K562 (cell line): ENCODE results near the gene CASKIN2. TPM values are rescaled to one million over a fixed set of nuclear protein-coding genes. Genes with fewer than 3 reads are reported as not detected.
"Not testable (repeated sequence)": the region's sequence is repeated elsewhere in the genome, so short reads cannot be mapped to it uniquely, and the experiment has no call there.

Source experiments
- ATAC-seq: fragments of 200-7000 bp; cut with Tn5 transposase; 3 replicates; pipeline ENCODE4 v1.9.1; 2020; ENCODE audit warnings: moderate library complexity
- BruUV-seq: library from RNA; stranded (reverse); fragments of 400-500 nt; replicated peaks from 2 replicates; lab custom pipeline; 2021; lab: Mats Ljungman, UMichigan
- CTCF ChIA-PET: fragments of 300-600 bp; formaldehyde crosslinking; extraction: SDS; loops from one replicate; lab custom pipeline; 2021; ENCODE audit warnings: low intra/inter-chr PET ratio; lab: Yijun Ruan, JAX
- POLR2A ChIA-PET: fragments of 300-600, 350-650 bp; sonication (Branson Sonifier 250); formaldehyde crosslinking; extraction: SDS; loops from one replicate; lab custom pipeline; 2021; ENCODE audit warnings: antibody characterized with exemption, inconsistent platforms; lab: Yijun Ruan, JAX
- DNase-seq, 4 experiments: peaks; one replicate each; pipeline versions ENCODE4 v3.0.0 to v3.0.0-alpha.2; 2011 to 2018; ENCODE audit warnings: low spot score in 3 of 4, mixed read lengths in 3 of 4; ENCODE audit errors: extremely low read depth in 1 of 4
- FAIRE-seq: peaks from 2 replicates; lab custom pipeline; 2011; peaks lifted over from hg19 to GRCh38; lab: Jason Lieb, UNC
- H2AFZ ChIP-seq: 2 replicates; pipeline ENCODE4 v1.6.0; 2011; ENCODE audit warnings: low read depth, low read length, control low read depth, inconsistent platforms
- H3K27ac ChIP-seq: fragments of 200-600 bp; 3 replicates; pipeline ENCODE4 v1.8.0; 2011; ENCODE audit warnings: low read depth, mild to moderate bottlenecking, control low read depth, inconsistent platforms, low read length, moderate library complexity, mixed read lengths; ENCODE audit errors: extremely low read depth
- H3K27me3 ChIP-seq, 2 experiments: fragments of 300-600 bp in 1 of 2; 2 replicates in 1 of 2; 3 replicates in 1 of 2; pipeline versions ENCODE4 v1.6.0 to v1.8.0; 2011; ENCODE audit warnings: inconsistent platforms in 2 of 2, low read length in 2 of 2, mild to moderate bottlenecking in 1 of 2, mixed read lengths in 1 of 2, moderate library complexity in 1 of 2; ENCODE audit not compliant: control insufficient read depth in 2 of 2, insufficient read depth in 2 of 2
- H3K36me3 ChIP-seq: fragments of 300-600 bp; 3 replicates; pipeline ENCODE4 v1.8.0; 2011; ENCODE audit warnings: mild to moderate bottlenecking, low read length, inconsistent platforms; ENCODE audit not compliant: control insufficient read depth, insufficient read depth
- H3K4me1 ChIP-seq, 2 experiments: fragments of 200-600 bp in 1 of 2; replicated peaks in 1 of 2; 2 replicates in 1 of 2; 3 replicates in 1 of 2; pipeline versions ENCODE4 v1.5.1 to v1.8.0; 2011; ENCODE audit warnings: inconsistent platforms in 2 of 2, low read length in 2 of 2, mild to moderate bottlenecking in 1 of 2, mixed read lengths in 1 of 2, moderate library complexity in 1 of 2; ENCODE audit not compliant: control insufficient read depth in 2 of 2, insufficient read depth in 2 of 2
- H3K4me2 ChIP-seq: 2 replicates; pipeline ENCODE4 v1.6.1; 2011; ENCODE audit warnings: low read length, control low read depth, inconsistent platforms, mixed read lengths; ENCODE audit not compliant: insufficient read depth
- H3K4me3 ChIP-seq: fragments of 200-600 bp; sonication (generic), shearing (Covaris generic); 2 replicates; pipeline ENCODE4 v1.5.1; 2016; ENCODE audit warnings: control low read depth, inconsistent platforms
- H3K79me2 ChIP-seq: fragments of 200-600 bp; 3 replicates; pipeline ENCODE4 v1.8.0; 2011; ENCODE audit warnings: low read length, inconsistent platforms; ENCODE audit not compliant: control insufficient read depth, insufficient read depth
- H3K9ac ChIP-seq, 2 experiments: 2 replicates each; pipeline versions ENCODE4 v1.6.0 to v1.6.1; 2011; ENCODE audit warnings: low read depth in 2 of 2, low read length in 2 of 2, control low read depth in 1 of 2, inconsistent platforms in 1 of 2, mild to moderate bottlenecking in 1 of 2, mixed read lengths in 1 of 2; ENCODE audit not compliant: insufficient read depth in 1 of 2
- H3K9me1 ChIP-seq: one replicate; pipeline ENCODE4 v1.6.0; 2011; ENCODE audit warnings: inconsistent platforms, mild to moderate bottlenecking, low read length, moderate library complexity; ENCODE audit not compliant: control insufficient read depth, insufficient read depth
- H3K9me3 ChIP-seq: replicated peaks from 2 replicates; pipeline ENCODE4 v1.5.1; 2011; ENCODE audit warnings: low read depth, low read length, inconsistent platforms; ENCODE audit not compliant: control insufficient read depth, insufficient read depth
- H4K20me1 ChIP-seq: replicated peaks from 2 replicates; pipeline ENCODE4 v1.6.1; 2011; ENCODE audit warnings: low read length, inconsistent platforms, mixed read lengths; ENCODE audit not compliant: control insufficient read depth, insufficient read depth
- ARHGAP35 ChIP-seq: fragments of 450-650 bp; IDR thresholded peaks from 2 replicates; pipeline ENCODE4 v1.6.1; 2018; ENCODE audit not compliant: partially characterized antibody
- DIDO1 ChIP-seq: fragments of 450-650 bp; IDR thresholded peaks from 2 replicates; pipeline ENCODE4 v1.6.1; 2016; ENCODE audit warnings: low read depth, missing biosample characterization, missing genetic modification characterization
- HNRNPL ChIP-seq: fragments of 200-400 bp; formaldehyde crosslinking; IDR thresholded peaks from 2 replicates; pipeline ENCODE4 v1.6.1; 2017; ENCODE audit warnings: low read depth, mild to moderate bottlenecking, low read length
- SMAD2 ChIP-seq: fragments of 150-350 bp; IDR thresholded peaks from 2 replicates; pipeline ENCODE4 v1.6.1; 2014; ENCODE audit warnings: low read depth, mild to moderate bottlenecking, low read length
- ZNF3 ChIP-seq: fragments of 250-450 bp; sonication (Bioruptor Pico); IDR thresholded peaks from 2 replicates; pipeline ENCODE4 v1.5.0; 2021; ENCODE audit warnings: mild to moderate bottlenecking, moderate library complexity
- ZNF668 ChIP-seq: fragments of 250-450 bp; sonication (Bioruptor Pico); IDR thresholded peaks from 2 replicates; pipeline ENCODE4 v1.8.0; 2022; ENCODE audit warnings: mild to moderate bottlenecking, inconsistent platforms
- WGBS: fragments of 100-300 bp; shearing (Covaris generic); methylation state at CpG from one replicate; pipeline ENCODE4 v1.1.6; 2016; ENCODE audit warnings: low coverage, mixed read lengths; ENCODE audit not compliant: insufficient coverage; ENCODE audit errors: missing lambda C conversion rate; 5-methylcytosine and 5-hydroxymethylcytosine counted together
- in situ Hi-C: fragments of 300-500 bp; cut with MboI; formaldehyde crosslinking; loops from 4 replicates; pipeline ENCODE4 v1.15.0; 2018; ENCODE audit warnings: inconsistent platforms, mixed read lengths
- intact Hi-C: fragments of 100-400 bp; cut with micrococcal nuclease; formaldehyde crosslinking; loops from 2 replicates; pipeline ENCODE4 v1.14.2; 2022
- polyA plus RNA-seq, 8 experiments: library from polyadenylated mRNA; depleted of rRNA in 4 of 8; stranded (reverse) in 5 of 8; unstranded in 3 of 8; fragments of >200 nt; fragmentation: Nextera tagmentation in 2 of 8; fragmentation: Illumina TruSeq in 1 of 8; extraction: Ambion mirVana in 2 of 8; extraction: Trizol in 1 of 8; gene quantifications; 2 replicates each; pipeline versions ENCODE4 v1.2.1 to v1.2.3, GENCODE V29; 2011 to 2014; ENCODE audit warnings: inconsistent platforms in 1 of 8, missing spikeins in 1 of 8
- total RNA-seq, 7 experiments: library from RNA; depleted of rRNA in 6 of 7; stranded (reverse); fragments of >200 nt in 6 of 7; fragmentation: Illumina TruSeq in 2 of 7; extraction: Trizol in 2 of 7; gene quantifications; 2 replicates each; pipeline versions ENCODE4 v1.2.1 to v1.2.3, GENCODE V29; 2011 to 2021; ENCODE audit warnings: low replicate concordance in 1 of 7

CASKIN2 gene
- total and polyA plus RNA-seq, 9 of the 15 experiments (the other 6 are each of a cell fraction or from before 2014, with no cell fraction given) = 0.01 to 12.2 (median 2.1) TPM

GRCh38 chr17:75521290-75521689, 6.0 kb upstream of the CASKIN2 start:
- Histone ChIP-seq H3K9me3 (no peaks in the 10 kb centered on the region), H3K36me3 (peaks cover 61% of the 10 kb centered on the region), H3K9me1 (peaks cover 5% of the 10 kb centered on the region), H3K4me1 (peaks cover 24 to 42% of the 10 kb centered on the region in 2 experiments), H3K4me2 (no peak overlapping the region), H3K27me3 (no peaks in the 10 kb centered on the region), H3K4me3 (no peak overlapping the region), H3K79me2 (peaks cover 13% of the 10 kb centered on the region), H3K9ac (peak overlapping the region in 1 of 2 experiments; percentile 65; a peak in 2 of 4 replicates), H2AFZ (no peak overlapping the region), H4K20me1 (peaks cover 8% of the 10 kb centered on the region; the same call in 1 of the 2 replicates), H3K27ac (no peak overlapping the region)
- in situ Hi-C loops = no loop called here
- TF ChIP-seq ZNF668 (CRISPR knock-in tag) (no peak), DIDO1 (tag) (no peak), ZNF3 (no peak), ARHGAP35 (no peak), HNRNPL (no peak), SMAD2 (no peak)
- intact Hi-C loops = loop anchor here (10.0 kb wide), 1 partner anchor 236 kb away; the partner anchor contains the start of gene SLC25A19
- WGBS = 89% methylated on average over 8 of the region's 8 CpGs
- ATAC-seq (no peak), FAIRE-seq (no peak), DNase-seq (no peak)
- ChIA-PET CTCF (no interaction called here), POLR2A (no interaction called here)
- BruUV-seq = no TSS peak

GRCh38 chr17:75520413-75520812, 5.1 kb upstream of the CASKIN2 start:
- in situ Hi-C loops, H3K27me3 ChIP-seq, H3K4me3 ChIP-seq, FAIRE-seq, H3K9ac ChIP-seq, H3K9me3 ChIP-seq, CTCF ChIA-PET, ATAC-seq, H3K27ac ChIP-seq, H3K4me2 ChIP-seq, BruUV-seq, H2AFZ ChIP-seq, H3K79me2 ChIP-seq, H3K9me1 ChIP-seq, H4K20me1 ChIP-seq, DNase-seq: not testable (repeated sequence)
- Histone ChIP-seq H3K4me1 (peaks cover 22 to 42% of the 10 kb centered on the region in 2 experiments; a peak in 4 of 5 replicates), H3K36me3 (peaks cover 61% of the 10 kb centered on the region)
- POLR2A ChIA-PET = interaction anchor here (0.7 to 1.2 kb wide), 2 partner anchors 11 to 251 kb away, joined by 3 to 4 read pairs; no protein-coding TSS in a partner anchor
- 89% methylated on average over 6 of the region's 8 CpGs for WGBS
- intact Hi-C loops = loop anchor here (10.0 kb wide), 1 partner anchor 236 kb away; the partner anchor contains the start of gene SLC25A19
